Type B pancreatic cell (in vitro differentiated cells): Measurements from ENCODE around the gene KLRF1. TPM values are rescaled to one million over a fixed set of nuclear protein-coding genes. Genes with fewer than 3 reads are reported as not detected.

Experiments
- DNase-seq: peaks from one replicate; pipeline ENCODE4 v3.0.0; 2021; ENCODE audit warnings: mixed read lengths; ENCODE audit not compliant: unreplicated experiment; ENCODE audit errors: extremely low spot score
- H3K27ac Mint-ChIP-seq: 2 replicates; pipeline ENCODE4 v1.8.0; 2021; ENCODE audit warnings: mild to moderate bottlenecking, mixed read lengths
- H3K27me3 Mint-ChIP-seq: 2 replicates; pipeline ENCODE4 v1.8.0; 2021; ENCODE audit warnings: mixed read lengths
- H3K36me3 Mint-ChIP-seq: 2 replicates; pipeline ENCODE4 v1.8.0; 2021; ENCODE audit warnings: mixed read lengths
- H3K4me1 Mint-ChIP-seq: one replicate; pipeline ENCODE4 v1.8.0; 2021; ENCODE audit warnings: mixed read lengths; ENCODE audit not compliant: unreplicated experiment
- H3K4me3 Mint-ChIP-seq: 2 replicates; pipeline ENCODE4 v1.8.0; 2021; ENCODE audit warnings: mild to moderate bottlenecking, mixed read lengths
- H3K9me3 Mint-ChIP-seq: 2 replicates; pipeline ENCODE4 v1.8.0; 2021; ENCODE audit warnings: mixed read lengths
- CTCF ChIP-seq: fragments of 200-600 bp; sonication (generic); conservative IDR thresholded peaks from 2 replicates; pipeline ENCODE4 v1.5.0; 2021; ENCODE audit warnings: antibody characterized with exemption, mild to moderate bottlenecking
- total RNA-seq: library from RNA; stranded (reverse); gene quantifications from 2 replicates; pipeline ENCODE4 v1.2.1, GENCODE V29; 2021; ENCODE audit warnings: low replicate concordance

Gene KLRF1
- total RNA-seq, 1 donor from 2014 or later: not detected

GRCh38 chr12:9794484-9795093 lies 32.7 kb upstream of the KLRF1 start:
- no peak for TF ChIP-seq CTCF
- peaks cover 5% of the 10 kb centered on the region for H3K9me3 Mint-ChIP-seq
- no peak for DNase-seq
- H3K27me3 Mint-ChIP-seq: no peaks in the 10 kb centered on the region
- H3K4me1 Mint-ChIP-seq: no peaks in the 10 kb centered on the region
- H3K27ac Mint-ChIP-seq: peak overlapping the region; percentile 60
- H3K36me3 Mint-ChIP-seq: peaks cover 3% of the 10 kb centered on the region
- H3K4me3 Mint-ChIP-seq: peak overlapping the region; percentile 5

- Mint-ChIP-seq H3K27ac (no peak overlapping the region), H3K27me3 (no peaks in the 10 kb centered on the region), H3K4me3 (no peak overlapping the region), H3K9me3 (no peaks in the 10 kb centered on the region), H3K36me3 (peaks cover 3% of the 10 kb centered on the region), H3K4me1 (no peaks in the 10 kb centered on the region)
- no peak for TF ChIP-seq CTCF
- DNase-seq: no peak
These were observed 31.3 kb upstream of the KLRF1 start for GRCh38 chr12:9795945-9796344.

- no peak overlapping the region for H3K27ac Mint-ChIP-seq
- DNase-seq: no peak
- no peak overlapping the region for H3K4me3 Mint-ChIP-seq
- no peak for TF ChIP-seq CTCF
- no peaks in the 10 kb centered on the region for H3K4me1 Mint-ChIP-seq
- no peaks in the 10 kb centered on the region for H3K27me3 Mint-ChIP-seq
- no peaks in the 10 kb centered on the region for H3K9me3 Mint-ChIP-seq
- peaks cover 3% of the 10 kb centered on the region for H3K36me3 Mint-ChIP-seq
These were observed 30.9 kb upstream of the KLRF1 start for GRCh38 chr12:9796346-9796745.

- H3K27ac Mint-ChIP-seq: no peak overlapping the region
- no peak for TF ChIP-seq CTCF
These were observed 30.3 kb upstream of the KLRF1 start for GRCh38 chr12:9796971-9797370.

GRCh38 chr12:9797722-9798619 lies 29.3 kb upstream of the KLRF1 start:
- peaks cover 3% of the 10 kb centered on the region for H3K36me3 Mint-ChIP-seq
- peak; percentile 52 for TF ChIP-seq CTCF
- no peaks in the 10 kb centered on the region for H3K9me3 Mint-ChIP-seq
- no peaks in the 10 kb centered on the region for H3K27me3 Mint-ChIP-seq
- peak overlapping the region; percentile 79 for H3K27ac Mint-ChIP-seq
- H3K4me3 Mint-ChIP-seq: no peak overlapping the region
- DNase-seq: no peak
- no peaks in the 10 kb centered on the region for H3K4me1 Mint-ChIP-seq

More at GRCh38 chr12:9796971-9797370, 30.3 kb upstream of the KLRF1 start:
- Mint-ChIP-seq H3K36me3 (peaks cover 3% of the 10 kb centered on the region), H3K9me3 (no peaks in the 10 kb centered on the region), H3K4me1 (no peaks in the 10 kb centered on the region), H3K4me3 (no peak overlapping the region), H3K27me3 (no peaks in the 10 kb centered on the region)
- no peak for DNase-seq
